GM19463 (cell line): ENCODE measurements around the gene ATP2C2.
"Not testable (repeated sequence)": the region's sequence is repeated elsewhere in the genome, so short reads cannot be mapped to it uniquely, and the experiment has no call there.

Source experiments
- ATAC-seq: cut with Tn5 transposase; IDR thresholded peaks from one replicate; pipeline ENCODE4 v1.9.1; 2021; ENCODE audit warnings: mild to moderate bottlenecking, moderate library complexity; ENCODE audit not compliant: unreplicated experiment

The ATP2C2 gene

GRCh38 chr16:84446596-84447392 is 78.5 kb downstream of the ATP2C2 start:
- ATAC-seq = no peak

- ATAC-seq = no peak
These were observed 80.1 kb downstream of the ATP2C2 start for GRCh38 chr16:84448444-84448843.

- ATAC-seq = no peak
These were observed 81.1 kb downstream of the ATP2C2 start for GRCh38 chr16:84449156-84450140.

- no peak for ATAC-seq
These were observed 82.0 kb downstream of the ATP2C2 start for GRCh38 chr16:84450176-84450865.

- ATAC-seq = not testable (repeated sequence)
These were observed 82.8 kb downstream of the ATP2C2 start for GRCh38 chr16:84451010-84451676.

- ATAC-seq = no peak
These were observed 83.4 kb downstream of the ATP2C2 start for GRCh38 chr16:84451781-84452180.

- ATAC-seq = no peak
These were observed 84.9 kb downstream of the ATP2C2 start for GRCh38 chr16:84453061-84453752.

GRCh38 chr16:84454611-84455010 is 86.3 kb downstream of the ATP2C2 start:
- ATAC-seq = no peak

GRCh38 chr16:84455031-84455430 is 86.7 kb downstream of the ATP2C2 start:
- ATAC-seq = no peak

- no peak for ATAC-seq
These were observed 90.5 kb downstream of the ATP2C2 start for GRCh38 chr16:84458606-84459532.

GRCh38 chr16:84459533-84459894 is 91.2 kb downstream of the ATP2C2 start:
- no peak for ATAC-seq

GRCh38 chr16:84459941-84460405 is 91.6 kb downstream of the ATP2C2 start:
- ATAC-seq = no peak

- no peak for ATAC-seq
These were observed 92.2 kb downstream of the ATP2C2 start for GRCh38 chr16:84460406-84461028.

GRCh38 chr16:84461029-84461412 is 92.7 kb downstream of the ATP2C2 start:
- ATAC-seq = no peak

GRCh38 chr16:84461413-84462295 is 93.3 kb downstream of the ATP2C2 start:
- ATAC-seq = no peak

- no peak for ATAC-seq
These were observed 94.2 kb downstream of the ATP2C2 start for GRCh38 chr16:84462296-84463210.
